B cell (primary cell): ENCODE measurements around the gene IL3RA.

ENCODE experiments used
- CTCF ChIP-seq: fragments of 200-600 bp; IDR thresholded peaks from one replicate; pipeline ENCODE4 v1.8.0; 2022; ENCODE audit warnings: antibody characterized with exemption, mild to moderate bottlenecking
- EZH2 ChIP-seq: IDR thresholded peaks from 2 replicates; pipeline ENCODE4 v1.6.1; 2012; ENCODE audit warnings: borderline replicate concordance, low read depth, mild to moderate bottlenecking, moderate library complexity, low read length; ENCODE audit not compliant: insufficient read depth, poor library complexity, severe bottlenecking

- no peak for TF ChIP-seq EZH2
- TF ChIP-seq CTCF, result no peak
Observed at GRCh38 chrX:1358793-1359476, 22.4 kb downstream of the IL3RA start.
